Suprapubic skin (tissue), 4 donors: Measurements from ENCODE around the gene PRELP.

ENCODE experiments used
- POLR2A ChIP-seq, 2 donors: fragments of 450-650 bp; IDR thresholded peaks; one replicate each; pipeline ENCODE4 v1.6.1; 2017; ENCODE audit warnings: antibody characterized with exemption in 2 of 2, mild to moderate bottlenecking in 2 of 2, moderate library complexity in 2 of 2
- POLR2AphosphoS5 ChIP-seq, 3 donors: sonication (generic); formaldehyde crosslinking; IDR thresholded peaks; one replicate each; pipeline ENCODE4 v1.6.1; 2017; ENCODE audit warnings: antibody characterized with exemption in 3 of 3
- TF ChIP-seq, protein P1 (sequence below), 2 donors: fragments of 200-600 bp in 1 of 2; fragments of 450-650 bp in 1 of 2; sonication (generic) in 1 of 2; IDR thresholded peaks; one replicate each; pipeline ENCODE4 v1.5.1; 2016 to 2019; ENCODE audit warnings: antibody characterized with exemption in 2 of 2, mild to moderate bottlenecking in 1 of 2, moderate library complexity in 1 of 2

DNA sequence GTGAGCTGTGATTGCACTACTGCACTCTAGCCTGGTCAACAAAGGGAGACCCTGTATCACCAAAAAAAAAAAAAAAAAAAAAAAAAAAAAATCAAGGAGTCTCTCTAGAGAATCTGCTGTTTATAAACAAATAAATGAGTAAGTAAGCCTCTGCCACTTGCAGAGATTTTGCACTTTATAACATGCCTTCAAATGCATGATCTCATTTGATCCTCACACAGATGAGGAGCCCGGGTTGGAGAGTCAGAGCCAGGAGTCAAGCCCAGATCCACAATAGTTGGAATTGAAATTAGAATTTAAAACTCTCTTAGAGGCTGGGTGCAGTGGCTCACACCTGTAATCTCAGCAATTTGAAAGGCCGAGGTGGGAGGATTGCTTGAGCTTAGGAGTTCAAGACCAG, 4.0 kb downstream of the PRELP start:
- TF ChIP-seq, protein P1, sequence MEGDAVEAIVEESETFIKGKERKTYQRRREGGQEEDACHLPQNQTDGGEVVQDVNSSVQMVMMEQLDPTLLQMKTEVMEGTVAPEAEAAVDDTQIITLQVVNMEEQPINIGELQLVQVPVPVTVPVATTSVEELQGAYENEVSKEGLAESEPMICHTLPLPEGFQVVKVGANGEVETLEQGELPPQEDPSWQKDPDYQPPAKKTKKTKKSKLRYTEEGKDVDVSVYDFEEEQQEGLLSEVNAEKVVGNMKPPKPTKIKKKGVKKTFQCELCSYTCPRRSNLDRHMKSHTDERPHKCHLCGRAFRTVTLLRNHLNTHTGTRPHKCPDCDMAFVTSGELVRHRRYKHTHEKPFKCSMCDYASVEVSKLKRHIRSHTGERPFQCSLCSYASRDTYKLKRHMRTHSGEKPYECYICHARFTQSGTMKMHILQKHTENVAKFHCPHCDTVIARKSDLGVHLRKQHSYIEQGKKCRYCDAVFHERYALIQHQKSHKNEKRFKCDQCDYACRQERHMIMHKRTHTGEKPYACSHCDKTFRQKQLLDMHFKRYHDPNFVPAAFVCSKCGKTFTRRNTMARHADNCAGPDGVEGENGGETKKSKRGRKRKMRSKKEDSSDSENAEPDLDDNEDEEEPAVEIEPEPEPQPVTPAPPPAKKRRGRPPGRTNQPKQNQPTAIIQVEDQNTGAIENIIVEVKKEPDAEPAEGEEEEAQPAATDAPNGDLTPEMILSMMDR (IDR thresholded peaks at IDR 0.05): no peak
- no peak for TF ChIP-seq POLR2AphosphoS5 (IDR thresholded peaks at IDR 0.05)
- TF ChIP-seq POLR2A (IDR thresholded peaks at IDR 0.05): no peak
